ENCODE data around the gene HS3ST5.

The HS3ST5 gene

GRCh38 chr6:114135363-114135971 lies 207.4 kb downstream of the HS3ST5 start:
- ATAC-seq (replicated peaks) (no peak), DNase-seq (no peak)
- H3K4me1 Mint-ChIP-seq (ENCODE audit: low read depth in 2 of 2), result no peaks in the 10 kb centered on the region
- no peak overlapping the region for H3K27ac Mint-ChIP-seq
- peaks cover 0 to 11% of the 10 kb centered on the region in 2 donors for H3K27me3 Mint-ChIP-seq
- H3K4me3 Mint-ChIP-seq, result no peak overlapping the region
- no peaks in the 10 kb centered on the region for H3K36me3 Mint-ChIP-seq (ENCODE audit: insufficient read depth)
- peaks cover 0 to 4% of the 10 kb centered on the region in 2 donors for H3K9me3 Mint-ChIP-seq

GRCh38 chr6:114133816-114134215 lies 209.0 kb downstream of the HS3ST5 start:
- H3K36me3 Mint-ChIP-seq (ENCODE audit: insufficient read depth), result no peaks in the 10 kb centered on the region
- H3K4me3 Mint-ChIP-seq, result no peak overlapping the region
- ATAC-seq (replicated peaks) (no peak), DNase-seq (no peak)
- H3K27me3 Mint-ChIP-seq, result peaks cover 0 to 11% of the 10 kb centered on the region in 2 donors
- peaks cover 0 to 1% of the 10 kb centered on the region in 2 donors for H3K9me3 Mint-ChIP-seq
- no peaks in the 10 kb centered on the region for H3K4me1 Mint-ChIP-seq (ENCODE audit: low read depth in 2 of 2)
- H3K27ac Mint-ChIP-seq, result no peak overlapping the region

GRCh38 chr6:114131945-114132344 lies 210.9 kb downstream of the HS3ST5 start:
- Mint-ChIP-seq H3K36me3 (ENCODE audit: insufficient read depth) (no peaks in the 10 kb centered on the region), H3K9me3 (no peaks in the 10 kb centered on the region), H3K4me3 (no peak overlapping the region), H3K27me3 (peaks cover 0 to 11% of the 10 kb centered on the region in 2 donors), H3K4me1 (ENCODE audit: low read depth in 2 of 2) (no peaks in the 10 kb centered on the region), H3K27ac (no peak overlapping the region)
- ATAC-seq (replicated peaks), result no peak
- DNase-seq, result no peak

DNA sequence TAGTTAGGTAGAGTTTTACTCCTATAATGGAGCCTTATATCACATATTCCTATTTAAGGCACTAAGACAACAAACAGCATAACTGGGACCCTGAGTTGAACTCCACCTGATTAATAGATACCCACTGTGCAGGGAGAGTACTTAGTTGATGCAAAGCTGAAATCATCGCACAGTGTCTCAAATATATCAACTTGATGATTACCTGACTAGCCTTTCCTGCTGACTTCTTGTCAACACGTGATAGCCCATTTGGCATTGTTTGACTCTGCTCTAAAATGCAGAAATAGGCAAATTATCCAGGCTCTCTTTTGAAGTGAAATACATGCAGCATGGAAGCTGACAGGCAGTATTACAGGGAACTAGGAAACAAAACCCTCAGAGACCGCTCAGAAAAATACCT lies 217.2 kb downstream of the HS3ST5 start:
- Mint-ChIP-seq H3K36me3 (ENCODE audit: insufficient read depth) (no peaks in the 10 kb centered on the region), H3K9me3 (no peaks in the 10 kb centered on the region), H3K27ac (no peak overlapping the region), H3K27me3 (peaks cover 0 to 7% of the 10 kb centered on the region in 2 donors), H3K4me1 (ENCODE audit: low read depth in 2 of 2) (no peaks in the 10 kb centered on the region), H3K4me3 (no peak overlapping the region)
- ATAC-seq (replicated peaks) (no peak), DNase-seq (no peak)

- no peaks in the 10 kb centered on the region for H3K4me1 Mint-ChIP-seq (ENCODE audit: low read depth in 2 of 2)
- DNase-seq (no peak), ATAC-seq (replicated peaks) (no peak)
- H3K9me3 Mint-ChIP-seq, result peaks cover 0 to 2% of the 10 kb centered on the region in 2 donors
- no peak overlapping the region for H3K4me3 Mint-ChIP-seq
- no peaks in the 10 kb centered on the region for H3K36me3 Mint-ChIP-seq (ENCODE audit: insufficient read depth)
- H3K27ac Mint-ChIP-seq, result no peak overlapping the region
- H3K27me3 Mint-ChIP-seq, result peaks cover 0 to 7% of the 10 kb centered on the region in 2 donors
Measured at GRCh38 chr6:114121913-114122662, 220.7 kb downstream of the HS3ST5 start.

- ATAC-seq (replicated peaks), result no peak
- H3K4me1 Mint-ChIP-seq (ENCODE audit: low read depth in 2 of 2), result no peaks in the 10 kb centered on the region
- no peak for DNase-seq
- H3K9me3 Mint-ChIP-seq, result peaks cover 0 to 2% of the 10 kb centered on the region in 2 donors
- H3K27ac Mint-ChIP-seq, result no peak overlapping the region
- no peaks in the 10 kb centered on the region for H3K36me3 Mint-ChIP-seq (ENCODE audit: insufficient read depth)
- no peak overlapping the region for H3K4me3 Mint-ChIP-seq
- peaks cover 0 to 7% of the 10 kb centered on the region in 2 donors for H3K27me3 Mint-ChIP-seq
Measured at GRCh38 chr6:114119056-114119455, 223.8 kb downstream of the HS3ST5 start.

DNA sequence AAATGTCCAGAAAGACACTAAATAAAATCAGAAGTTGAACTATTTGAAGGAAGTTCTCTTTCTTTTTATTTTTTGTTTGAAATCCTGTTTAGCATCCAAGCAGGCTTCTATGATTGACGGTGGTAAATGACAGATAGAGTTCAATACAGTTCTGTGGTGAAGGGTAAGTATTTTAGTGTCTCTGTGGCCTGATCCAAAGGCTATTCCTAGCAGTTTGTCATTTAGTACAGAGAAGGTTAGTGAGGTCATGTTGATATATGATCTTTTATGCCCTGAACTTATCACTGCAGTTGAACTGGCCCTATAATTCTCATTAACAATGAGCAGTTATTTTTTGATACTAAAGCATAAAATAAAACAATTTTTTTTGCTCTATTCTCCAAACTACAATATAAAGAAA lies 227.2 kb downstream of the HS3ST5 start:
- H3K27me3 Mint-ChIP-seq, result no peaks in the 10 kb centered on the region
- peaks cover 0 to 2% of the 10 kb centered on the region in 2 donors for H3K9me3 Mint-ChIP-seq
- H3K4me3 Mint-ChIP-seq, result no peak overlapping the region
- no peaks in the 10 kb centered on the region for H3K36me3 Mint-ChIP-seq (ENCODE audit: insufficient read depth)
- DNase-seq (no peak), ATAC-seq (replicated peaks) (no peak)
- H3K27ac Mint-ChIP-seq, result no peak overlapping the region
- no peaks in the 10 kb centered on the region for H3K4me1 Mint-ChIP-seq (ENCODE audit: low read depth in 2 of 2)

GRCh38 chr6:114108119-114109002 lies 234.5 kb downstream of the HS3ST5 start:
- H3K9me3 Mint-ChIP-seq, result no peaks in the 10 kb centered on the region
- DNase-seq, result no peak
- H3K4me3 Mint-ChIP-seq, result no peak overlapping the region
- H3K36me3 Mint-ChIP-seq (ENCODE audit: insufficient read depth), result no peaks in the 10 kb centered on the region
- H3K27me3 Mint-ChIP-seq, result peaks cover 5 to 6% of the 10 kb centered on the region in 2 donors
- ATAC-seq (replicated peaks), result no peak
- no peaks in the 10 kb centered on the region for H3K4me1 Mint-ChIP-seq (ENCODE audit: low read depth in 2 of 2)
- H3K27ac Mint-ChIP-seq, result no peak overlapping the region

DNA sequence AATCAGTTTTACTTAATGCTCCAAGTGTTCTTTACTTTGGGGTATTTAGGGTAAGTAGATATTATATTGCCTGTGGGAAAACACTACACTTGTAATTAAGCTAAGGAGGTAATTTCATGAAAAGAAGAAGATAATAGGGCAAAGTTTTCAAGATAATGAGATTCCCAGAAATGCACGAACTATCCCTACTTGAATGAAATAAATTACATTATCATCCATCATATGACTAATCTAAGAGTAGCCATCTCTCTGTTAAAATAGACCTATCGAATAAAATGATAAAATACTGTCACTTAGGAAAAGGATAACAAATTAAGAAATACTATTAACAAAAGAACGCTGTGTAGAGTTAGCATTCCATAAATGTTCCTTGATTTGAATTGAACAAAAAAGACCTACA lies 236.8 kb downstream of the HS3ST5 start:
- H3K4me3 Mint-ChIP-seq, result no peak overlapping the region
- no peaks in the 10 kb centered on the region for H3K36me3 Mint-ChIP-seq (ENCODE audit: insufficient read depth)
- DNase-seq, result no peak
- peaks cover 5 to 6% of the 10 kb centered on the region in 2 donors for H3K27me3 Mint-ChIP-seq
- no peaks in the 10 kb centered on the region for H3K4me1 Mint-ChIP-seq (ENCODE audit: low read depth in 2 of 2)
- H3K9me3 Mint-ChIP-seq, result no peaks in the 10 kb centered on the region
- no peak overlapping the region for H3K27ac Mint-ChIP-seq
- no peak for ATAC-seq (replicated peaks)

DNA sequence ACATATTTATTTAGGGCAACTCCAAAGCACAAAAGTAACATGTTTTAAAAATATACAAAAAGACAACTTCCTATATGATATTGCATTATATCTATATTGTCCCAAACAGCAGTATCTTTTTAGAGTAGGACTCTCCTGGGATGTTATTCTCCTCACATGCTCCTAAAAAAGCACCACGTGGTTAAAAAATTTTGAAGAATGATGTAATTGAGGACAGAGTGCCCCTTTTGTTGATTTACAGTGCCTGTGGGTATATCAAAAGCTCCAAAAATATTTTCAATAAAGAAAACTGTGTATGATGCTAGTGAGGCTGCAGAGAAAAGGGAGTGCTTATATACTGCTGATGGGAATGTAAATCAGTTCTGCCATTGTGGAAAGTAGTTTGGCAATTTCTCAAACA lies 241.6 kb downstream of the HS3ST5 start:
- Mint-ChIP-seq H3K36me3 (ENCODE audit: insufficient read depth) (no peaks in the 10 kb centered on the region), H3K4me1 (ENCODE audit: low read depth in 2 of 2) (no peaks in the 10 kb centered on the region), H3K27me3 (peaks cover 5 to 6% of the 10 kb centered on the region in 2 donors), H3K27ac (no peak overlapping the region), H3K4me3 (no peak overlapping the region), H3K9me3 (no peaks in the 10 kb centered on the region)
- no peak for ATAC-seq (replicated peaks)
- no peak for DNase-seq

DNA sequence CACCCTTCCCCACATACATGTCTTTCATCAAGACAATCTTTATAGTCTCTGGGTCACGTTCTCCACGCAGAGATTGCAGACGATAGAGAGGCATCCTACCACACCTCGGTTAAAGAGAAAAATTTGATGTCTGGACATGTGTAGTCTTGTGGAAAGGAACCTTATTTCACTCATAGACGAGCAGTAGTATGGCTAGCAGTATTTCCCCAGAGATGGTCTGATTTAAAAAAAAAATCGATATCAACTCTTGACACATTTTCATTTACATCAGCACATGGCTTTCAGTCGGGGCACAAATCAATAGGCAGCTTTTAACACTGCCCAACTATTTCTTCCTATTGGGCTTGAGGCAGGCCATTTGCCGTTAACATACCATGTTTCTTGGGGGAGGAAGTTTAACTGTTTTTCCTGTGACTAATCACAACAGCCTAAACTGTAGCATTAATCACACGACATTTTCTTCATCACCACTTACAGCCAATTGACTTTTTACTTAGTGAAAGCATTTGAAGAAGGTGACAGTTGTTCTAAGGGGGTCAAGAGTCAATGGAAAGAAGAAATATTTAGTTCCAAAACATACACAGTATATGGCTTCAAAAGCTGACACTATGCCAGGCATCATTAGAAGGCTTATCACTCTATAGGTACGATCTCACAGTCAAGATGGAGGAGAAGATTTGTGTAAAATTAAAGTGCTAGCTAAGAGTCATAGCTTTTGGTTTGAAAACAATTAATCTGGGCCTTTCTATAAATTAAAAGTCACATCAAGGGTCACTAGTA lies 242.4 kb downstream of the HS3ST5 start:
- ATAC-seq (replicated peaks), result no peak
- Mint-ChIP-seq H3K9me3 (no peaks in the 10 kb centered on the region), H3K4me3 (no peak overlapping the region), H3K27me3 (peaks cover 5 to 6% of the 10 kb centered on the region in 2 donors), H3K4me1 (ENCODE audit: low read depth in 2 of 2) (no peaks in the 10 kb centered on the region), H3K36me3 (ENCODE audit: insufficient read depth) (no peaks in the 10 kb centered on the region), H3K27ac (no peak overlapping the region)
- DNase-seq, result no peak

DNA sequence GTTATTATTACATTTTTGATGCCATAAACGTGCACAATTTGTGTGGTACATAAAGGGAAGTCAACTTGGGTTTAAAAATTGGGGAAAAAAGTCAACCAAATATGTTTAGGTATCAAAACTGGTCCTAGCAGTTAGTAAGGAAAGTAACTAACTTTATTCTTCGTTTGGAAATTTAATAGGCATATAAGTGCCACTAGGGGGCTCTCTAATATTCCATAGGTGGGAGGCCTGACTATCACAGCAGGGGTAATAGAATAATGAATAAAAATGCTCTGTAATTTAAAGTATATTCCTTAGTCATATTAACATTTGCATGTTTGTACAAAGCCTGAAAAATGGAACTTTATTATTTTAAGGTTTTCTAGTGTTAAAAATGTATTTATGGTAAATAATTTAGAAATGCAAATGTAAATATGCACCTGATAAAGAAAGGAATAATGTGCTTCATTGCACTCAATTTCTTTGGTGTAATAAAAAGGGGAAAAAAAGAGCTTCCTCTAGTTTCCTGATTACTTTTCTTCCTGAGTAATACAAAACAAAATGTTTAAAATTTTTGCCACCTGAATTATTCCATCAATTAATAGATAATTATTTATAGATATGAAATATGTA lies 246.2 kb downstream of the HS3ST5 start:
- no peaks in the 10 kb centered on the region for H3K9me3 Mint-ChIP-seq
- DNase-seq (no peak), ATAC-seq (replicated peaks) (no peak)
- no peaks in the 10 kb centered on the region for H3K36me3 Mint-ChIP-seq (ENCODE audit: insufficient read depth)
- no peaks in the 10 kb centered on the region for H3K4me1 Mint-ChIP-seq (ENCODE audit: low read depth in 2 of 2)
- H3K4me3 Mint-ChIP-seq, result no peak overlapping the region
- no peaks in the 10 kb centered on the region for H3K27me3 Mint-ChIP-seq
- no peak overlapping the region for H3K27ac Mint-ChIP-seq

- H3K27ac Mint-ChIP-seq, result no peak overlapping the region
- H3K4me1 Mint-ChIP-seq (ENCODE audit: low read depth in 2 of 2), result no peaks in the 10 kb centered on the region
- DNase-seq (no peak), ATAC-seq (replicated peaks) (no peak)
- H3K36me3 Mint-ChIP-seq (ENCODE audit: insufficient read depth), result no peaks in the 10 kb centered on the region
- no peaks in the 10 kb centered on the region for H3K9me3 Mint-ChIP-seq
- no peak overlapping the region for H3K4me3 Mint-ChIP-seq
- H3K27me3 Mint-ChIP-seq, result peaks cover 2% of the 10 kb centered on the region in 2 donors
Measured at GRCh38 chr6:114092943-114093342, 249.9 kb downstream of the HS3ST5 start.

Measured in effector memory CD8-positive, alpha-beta T cell (primary cell).